H1 (cell line): ENCODE data around the gene TAF12. TPM values are rescaled to one million over a fixed set of nuclear protein-coding genes. Genes with fewer than 3 reads are reported as not detected.
"Not testable (repeated sequence)": the region's sequence is repeated elsewhere in the genome, so short reads cannot be mapped to it uniquely, and the experiment has no call there.

Experiments
- CTCF ChIA-PET: fragments of 300-600 bp; sonication (Branson Sonifier 250); formaldehyde crosslinking; loops from one replicate; lab custom pipeline; 2021; ENCODE audit not compliant: partially characterized antibody; lab: Charles Lee
- POLR2A ChIA-PET: fragments of 300-600 bp; sonication (Branson Sonifier 250); formaldehyde crosslinking; loops from one replicate; lab custom pipeline; 2021; ENCODE audit warnings: inconsistent platforms; ENCODE audit not compliant: partially characterized antibody; lab: Charles Lee
- DNase-seq, 2 experiments: peaks; one replicate each; pipeline versions ENCODE4 v3.0.0 to v3.0.0-alpha.2; 2010 to 2022; ENCODE audit warnings: low spot score in 2 of 2, low read depth in 1 of 2, mixed read lengths in 1 of 2
- FAIRE-seq: peaks from 2 replicates; lab custom pipeline; 2011; peaks lifted over from hg19 to GRCh38; lab: Jason Lieb, UNC
- H2AFZ ChIP-seq: 2 replicates; pipeline ENCODE4 v1.8.1; 2012; ENCODE audit warnings: low read length, inconsistent platforms
- H2AK5ac ChIP-seq: 2 replicates; pipeline ENCODE4 v1.6.1; 2013; ENCODE audit warnings: low read depth, low read length
- H2BK120ac ChIP-seq: replicated peaks from 2 replicates; pipeline ENCODE3; 2013; ENCODE audit warnings: low read depth, low read length, inconsistent platforms
- H2BK12ac ChIP-seq: 2 replicates; pipeline ENCODE4 v1.6.1; 2013; ENCODE audit warnings: low read depth, low read length
- H2BK15ac ChIP-seq: 2 replicates; pipeline ENCODE4 v1.6.1; 2013; ENCODE audit warnings: low read length
- H2BK20ac ChIP-seq: 2 replicates; pipeline ENCODE4 v1.6.1; 2013; ENCODE audit warnings: low read length
- H2BK5ac ChIP-seq: 2 replicates; pipeline ENCODE4 v1.6.1; 2013; ENCODE audit warnings: low read depth, low read length
- H3K14ac ChIP-seq: 2 replicates; pipeline ENCODE4 v1.6.1; 2013; ENCODE audit warnings: inconsistent platforms; ENCODE audit not compliant: insufficient read length
- H3K18ac ChIP-seq: 2 replicates; pipeline ENCODE4 v1.6.1; 2013; ENCODE audit warnings: low read length; ENCODE audit errors: extremely low read depth
- H3K23ac ChIP-seq: 2 replicates; pipeline ENCODE4 v1.6.1; 2013; ENCODE audit warnings: inconsistent platforms; ENCODE audit not compliant: insufficient read length
- H3K23me2 ChIP-seq: 2 replicates; pipeline ENCODE4 v1.6.1; 2013; ENCODE audit warnings: low read depth, low read length
- H3K27ac ChIP-seq: 2 replicates; pipeline ENCODE4 v1.6.1; 2011; ENCODE audit warnings: low read depth, low read length, inconsistent platforms
- H3K27me3 ChIP-seq, 4 experiments: replicated peaks in 1 of 4; 1 replicate in 1 of 4; 2 replicates in 3 of 4; pipeline versions ENCODE4 v1.6.1 to v1.8.1; 2011 to 2013; ENCODE audit warnings: low read length in 3 of 4, mild to moderate bottlenecking in 3 of 4, inconsistent platforms in 2 of 4, mixed read lengths in 2 of 4, moderate library complexity in 1 of 4; ENCODE audit not compliant: control insufficient read depth in 3 of 4, insufficient read depth in 3 of 4; ENCODE audit errors: extremely low read depth in 1 of 4
- H3K36me3 ChIP-seq, 4 experiments: 2 replicates each; pipeline versions ENCODE4 v1.6.1 to v1.8.1; 2011 to 2013; ENCODE audit warnings: mild to moderate bottlenecking in 4 of 4, low read length in 3 of 4, moderate library complexity in 2 of 4, control low read depth in 1 of 4, inconsistent platforms in 1 of 4; ENCODE audit not compliant: insufficient read depth in 4 of 4, control insufficient read depth in 2 of 4
- H3K4ac ChIP-seq: replicated peaks from 2 replicates; pipeline ENCODE3; 2013; ENCODE audit warnings: low read length, low read depth, mixed read lengths, inconsistent platforms; ENCODE audit not compliant: insufficient read length
- H3K4me1 ChIP-seq, 4 experiments: replicated peaks in 1 of 4; 1 replicate in 1 of 4; 2 replicates in 3 of 4; pipeline versions ENCODE4 v1.6.1 to v1.8.1; 2011 to 2013; ENCODE audit warnings: low read length in 3 of 4, inconsistent platforms in 2 of 4, mixed read lengths in 1 of 4; ENCODE audit not compliant: insufficient read depth in 4 of 4, control insufficient read depth in 3 of 4
- H3K4me2 ChIP-seq, 2 experiments: 2 replicates each; pipeline versions ENCODE4 v1.6.1 to v1.8.1; 2011 to 2013; ENCODE audit warnings: low read depth in 2 of 2, low read length in 2 of 2, control low read depth in 1 of 2, inconsistent platforms in 1 of 2, mild to moderate bottlenecking in 1 of 2; ENCODE audit not compliant: insufficient read depth in 1 of 2
- H3K4me3 ChIP-seq, 4 experiments: fragments of 200-600, 300-600 bp in 1 of 4; sonication (generic), shearing (Covaris generic), sonication (Bioruptor Twin) in 1 of 4; 2 replicates each; pipeline versions ENCODE4 v1.5.1 to v1.8.1; 2011 to 2016; ENCODE audit warnings: low read length in 4 of 4, low read depth in 3 of 4, control low read depth in 2 of 4, inconsistent platforms in 2 of 4, mild to moderate bottlenecking in 2 of 4, mixed read lengths in 1 of 4, moderate library complexity in 1 of 4; ENCODE audit not compliant: insufficient read depth in 2 of 4; ENCODE audit errors: extremely low read depth in 1 of 4
- H3K56ac ChIP-seq: replicated peaks from 2 replicates; pipeline ENCODE3; 2013; ENCODE audit warnings: low read depth, mild to moderate bottlenecking, mixed read lengths, low read length, inconsistent platforms; ENCODE audit not compliant: insufficient read length
- H3K79me1 ChIP-seq: 2 replicates; pipeline ENCODE4 v1.6.1; 2013; ENCODE audit warnings: low read depth, low read length, control low read depth
- H3K79me2 ChIP-seq, 2 experiments: 2 replicates each; pipeline versions ENCODE4 v1.6.1 to v1.8.1; 2012 to 2013; ENCODE audit warnings: low read length in 2 of 2, mild to moderate bottlenecking in 2 of 2, inconsistent platforms in 1 of 2; ENCODE audit not compliant: insufficient read depth in 2 of 2, control insufficient read depth in 1 of 2
- H3K9ac ChIP-seq, 4 experiments: replicated peaks in 1 of 4; 1 replicate in 1 of 4; 2 replicates in 3 of 4; pipeline versions ENCODE4 v1.6.1 to v1.8.1; 2011 to 2013; ENCODE audit warnings: low read depth in 3 of 4, low read length in 3 of 4, control low read depth in 2 of 4, mild to moderate bottlenecking in 2 of 4, moderate library complexity in 2 of 4, inconsistent platforms in 1 of 4; ENCODE audit errors: extremely low read depth in 1 of 4
- H3K9me3 ChIP-seq, 2 experiments: 2 replicates each; pipeline versions ENCODE4 v1.6.1 to v1.8.1; 2012 to 2013; ENCODE audit warnings: mild to moderate bottlenecking in 2 of 2, moderate library complexity in 2 of 2, control low read depth in 1 of 2, inconsistent platforms in 1 of 2, low read depth in 1 of 2, low read length in 1 of 2, mixed read lengths in 1 of 2; ENCODE audit not compliant: insufficient read depth in 2 of 2
- H4K20me1 ChIP-seq, 2 experiments: replicated peaks in 1 of 2; 2 replicates each; pipeline versions ENCODE3 to v1.8.1; 2011 to 2013; ENCODE audit warnings: inconsistent platforms in 2 of 2, low read length in 2 of 2, mild to moderate bottlenecking in 1 of 2; ENCODE audit not compliant: insufficient read depth in 2 of 2, control insufficient read depth in 1 of 2
- H4K5ac ChIP-seq: 2 replicates; pipeline ENCODE4 v1.6.1; 2013; ENCODE audit warnings: low read length, low read depth, mixed read lengths, inconsistent platforms; ENCODE audit not compliant: insufficient read length
- H4K8ac ChIP-seq: 2 replicates; pipeline ENCODE4 v1.8.0; 2013; ENCODE audit warnings: mild to moderate bottlenecking, moderate library complexity, low read length, inconsistent platforms; ENCODE audit not compliant: insufficient read depth; ENCODE audit errors: extremely low read depth
- H4K91ac ChIP-seq: replicated peaks from 2 replicates; pipeline ENCODE3; 2013; ENCODE audit warnings: low read length, mixed read lengths, inconsistent platforms; ENCODE audit not compliant: insufficient read length
- WGBS, 2 experiments: shearing (Covaris generic) in 1 of 2; methylation state at CpG; one replicate each; pipeline versions ENCODE4 v1.1.6 to v1.1.7; 2013 to 2015; ENCODE audit warnings: low lambda C conversion rate in 2 of 2, mixed read lengths in 2 of 2, inconsistent platforms in 1 of 2, low coverage in 1 of 2, missing lambda C conversion rate in 1 of 2; ENCODE audit not compliant: insufficient replicate concordance in 2 of 2, insufficient coverage in 1 of 2, insufficient read length in 1 of 2; ENCODE audit errors: extremely low coverage in 1 of 2, missing lambda C conversion rate in 1 of 2; 5-methylcytosine and 5-hydroxymethylcytosine counted together
- polyA plus RNA-seq, 7 experiments: library from polyadenylated mRNA; depleted of rRNA in 3 of 7; stranded (reverse) in 5 of 7; unstranded in 2 of 7; fragments of >200 nt in 5 of 7; fragments of 200-250 nt in 2 of 7; gene quantifications; 1 replicate in 5 of 7; 2 replicates in 1 of 7; 4 replicates in 1 of 7; pipeline versions ENCODE4 v1.2.1 to v1.2.3, GENCODE V29; 2011 to 2013; ENCODE audit warnings: missing spikeins in 2 of 7, mixed read lengths in 2 of 7
- total RNA-seq: library from RNA; stranded (reverse); fragmentation: NEBNext Ultra II Directional; extraction: Animal tissue kit (Norgen Biotek cat#: 25700); gene quantifications from 2 replicates; pipeline ENCODE4 v1.2.1, GENCODE V29; 2021

TAF12 gene
- total and polyA plus RNA-seq, 2 of the 8 experiments (the other 6 are each of a cell fraction or from before 2014, with no cell fraction given) = 25.1 to 27.2 TPM

DNA sequence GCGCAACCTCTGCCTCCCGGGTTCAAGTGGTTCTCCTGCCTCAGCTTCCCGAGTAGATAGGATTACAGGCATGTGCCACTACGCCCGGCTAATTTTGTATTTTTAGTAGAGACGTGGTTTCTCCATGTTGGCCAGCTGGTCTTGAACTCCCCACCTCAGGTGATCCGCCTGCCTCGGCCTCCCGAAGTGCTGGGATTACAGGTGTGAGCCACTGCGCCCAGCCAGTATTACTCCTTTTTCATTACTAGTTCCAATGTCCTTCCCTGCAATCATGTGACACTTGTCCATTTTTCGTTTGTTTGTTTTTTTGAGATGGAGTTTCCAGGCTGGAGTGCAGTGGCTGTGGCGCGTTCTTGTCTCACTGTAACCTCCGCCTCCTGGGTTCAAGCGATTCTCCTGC is 30.1 kb upstream of the TAF12 start:
- H3K9me3 ChIP-seq, H3K27me3 ChIP-seq, H2BK20ac ChIP-seq, H2BK120ac ChIP-seq, H3K9ac ChIP-seq, H4K8ac ChIP-seq, H3K4me3 ChIP-seq, H3K4ac ChIP-seq, H3K27ac ChIP-seq, H3K23me2 ChIP-seq, H3K4me2 ChIP-seq, H2BK12ac ChIP-seq, H2AFZ ChIP-seq, H3K36me3 ChIP-seq, H3K79me1 ChIP-seq, H3K4me1 ChIP-seq, H2AK5ac ChIP-seq, H3K56ac ChIP-seq, H2BK15ac ChIP-seq, FAIRE-seq, H4K20me1 ChIP-seq, DNase-seq, H2BK5ac ChIP-seq, H4K5ac ChIP-seq, H3K18ac ChIP-seq, H3K14ac ChIP-seq, H3K23ac ChIP-seq, H4K91ac ChIP-seq: not testable (repeated sequence)
- 92% methylated on average over 15 of the region's 15 CpGs; no CpG with 5 or more reads in 1 of the 2 experiments for WGBS, 2 experiments
- H3K79me2 ChIP-seq = peaks cover 0 to 38% of the 10 kb centered on the region in 2 experiments; a peak in 2 of 4 replicates
- ChIA-PET POLR2A (interaction anchor here (1.1 kb wide), 1 partner anchor 167 kb away, joined by 3 read pairs; the partner anchor contains the start of gene RCC1), CTCF (interaction anchor here (0.6 kb wide), 1 partner anchor 110 kb away, joined by 4 read pairs; no protein-coding TSS in a partner anchor)
